ENCODE results near the gene OPRL1. TPM values are rescaled to one million over a fixed set of nuclear protein-coding genes. Genes with fewer than 3 reads are reported as not detected.
"Not testable (repeated sequence)": the region's sequence is repeated elsewhere in the genome, so short reads cannot be mapped to it uniquely, and the experiment has no call there.

OPRL1 gene
- polyA plus RNA-seq, 3 donors: 0.65 to 1.3 (median 1.2) TPM

- DNase-seq (ENCODE audit: extremely low read depth in 1 of 11, low read depth in 9 of 11, low spot score in 4 of 11): no peak
These were observed 29.1 kb downstream of the OPRL1 start for GRCh38 chr20:64108731-64109681.

GRCh38 chr20:64109831-64110391 lies 30.0 kb downstream of the OPRL1 start:
- no peak for DNase-seq (ENCODE audit: extremely low read depth in 1 of 11, low read depth in 9 of 11, low spot score in 4 of 11)

GRCh38 chr20:64110411-64111068 lies 30.7 kb downstream of the OPRL1 start:
- DNase-seq (ENCODE audit: extremely low read depth in 1 of 11, low read depth in 9 of 11, low spot score in 4 of 11): no peak

- DNase-seq (ENCODE audit: extremely low read depth in 1 of 11, low read depth in 9 of 11, low spot score in 4 of 11): no peak
These were observed 32.2 kb downstream of the OPRL1 start for GRCh38 chr20:64111841-64112641.

- DNase-seq (ENCODE audit: extremely low read depth in 1 of 11, low read depth in 9 of 11, low spot score in 4 of 11): no peak
These were observed 33.0 kb downstream of the OPRL1 start for GRCh38 chr20:64112691-64113443.

GRCh38 chr20:64113444-64113775 lies 33.5 kb downstream of the OPRL1 start:
- DNase-seq (ENCODE audit: extremely low read depth in 1 of 11, low read depth in 9 of 11, low spot score in 4 of 11): no peak

- no peak for DNase-seq (ENCODE audit: extremely low read depth in 1 of 11, low read depth in 9 of 11, low spot score in 4 of 11)
These were observed 34.0 kb downstream of the OPRL1 start for GRCh38 chr20:64113796-64114355.

- DNase-seq (ENCODE audit: extremely low read depth in 1 of 11, low read depth in 9 of 11, low spot score in 4 of 11): no peak
These were observed 34.6 kb downstream of the OPRL1 start for GRCh38 chr20:64114356-64114971.

- DNase-seq (ENCODE audit: extremely low read depth in 1 of 11, low read depth in 9 of 11, low spot score in 4 of 11): no peak
These were observed 35.5 kb downstream of the OPRL1 start for GRCh38 chr20:64115171-64115911.

- DNase-seq (ENCODE audit: extremely low read depth in 1 of 11, low read depth in 9 of 11, low spot score in 4 of 11): no peak
These were observed 36.1 kb downstream of the OPRL1 start for GRCh38 chr20:64116016-64116415.

GRCh38 chr20:64116541-64117431 lies 36.9 kb downstream of the OPRL1 start:
- no peak for DNase-seq (ENCODE audit: extremely low read depth in 1 of 11, low read depth in 9 of 11, low spot score in 4 of 11)

GRCh38 chr20:64117432-64117777 lies 37.5 kb downstream of the OPRL1 start:
- not testable (repeated sequence) for DNase-seq (ENCODE audit: extremely low read depth in 1 of 11, low read depth in 9 of 11, low spot score in 4 of 11)

GRCh38 chr20:64119301-64119680 lies 39.4 kb downstream of the OPRL1 start:
- no peak for DNase-seq (ENCODE audit: extremely low read depth in 1 of 11, low read depth in 9 of 11, low spot score in 4 of 11)

- DNase-seq (ENCODE audit: extremely low read depth in 1 of 11, low read depth in 9 of 11, low spot score in 4 of 11): no peak
These were observed 39.9 kb downstream of the OPRL1 start for GRCh38 chr20:64119681-64120341.

- DNase-seq (ENCODE audit: extremely low read depth in 1 of 11, low read depth in 9 of 11, low spot score in 4 of 11): no peak
These were observed 41.7 kb downstream of the OPRL1 start for GRCh38 chr20:64121586-64121985.

GRCh38 chr20:64122927-64123326 lies 43.0 kb downstream of the OPRL1 start:
- DNase-seq (ENCODE audit: extremely low read depth in 1 of 11, low read depth in 9 of 11, low spot score in 4 of 11): not testable (repeated sequence)
